ENCODE measurements around the gene KRT39.
"Not testable (repeated sequence)": the region's sequence is repeated elsewhere in the genome, so short reads cannot be mapped to it uniquely, and the experiment has no call there.

KRT39 gene

DNA sequence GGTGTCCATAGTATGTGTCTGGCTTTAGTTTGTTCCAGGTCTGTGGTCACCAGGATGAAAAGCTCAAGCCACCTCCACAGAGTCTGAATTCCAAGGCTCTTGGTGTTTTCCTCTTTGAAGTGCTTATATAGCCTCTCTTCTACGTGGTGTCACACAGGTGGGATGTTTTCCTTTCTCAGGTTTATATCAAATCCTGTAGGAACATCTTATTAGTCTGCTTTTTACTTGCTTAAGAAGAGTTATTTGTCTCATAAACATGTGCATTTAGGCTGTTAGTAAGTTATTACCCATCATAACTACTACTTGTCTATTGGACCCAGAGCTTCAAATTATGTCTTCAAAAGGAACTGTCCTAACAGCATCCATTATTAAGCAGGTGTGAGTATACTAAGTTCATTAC is at the start of gene KRT39:
Gene KRT39 (minus strand): TSS at position 101 of the 400 bp plus-strand sequence. CDS start 92 bp downstream, at position 9.
- DNase-seq = no peak

GRCh38 chr17:41015454-41015853 is 48.7 kb upstream of the KRT39 start:
- no peak for DNase-seq

DNA sequence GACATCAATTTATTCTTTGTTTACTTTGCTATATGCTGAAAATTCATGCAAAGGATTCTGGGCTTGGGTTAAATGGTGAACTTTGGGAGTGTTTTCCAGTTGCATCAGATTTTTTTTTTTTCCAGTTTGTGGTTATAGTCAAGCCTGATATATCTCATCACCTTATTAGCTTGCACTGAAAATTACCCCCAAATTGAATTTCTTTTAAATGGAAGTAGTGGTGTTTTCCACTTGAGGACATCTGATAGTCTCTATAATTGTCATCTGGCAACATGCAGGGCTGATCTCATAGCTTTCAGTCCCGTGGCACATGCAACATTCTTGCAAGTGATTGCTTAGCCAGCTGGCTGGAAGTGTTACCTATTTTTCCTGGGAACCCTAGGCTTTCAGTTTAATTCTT is 46.9 kb upstream of the KRT39 start:
- DNase-seq = no peak

GRCh38 chr17:41013181-41013580 is 46.4 kb upstream of the KRT39 start:
- no peak for DNase-seq

DNA sequence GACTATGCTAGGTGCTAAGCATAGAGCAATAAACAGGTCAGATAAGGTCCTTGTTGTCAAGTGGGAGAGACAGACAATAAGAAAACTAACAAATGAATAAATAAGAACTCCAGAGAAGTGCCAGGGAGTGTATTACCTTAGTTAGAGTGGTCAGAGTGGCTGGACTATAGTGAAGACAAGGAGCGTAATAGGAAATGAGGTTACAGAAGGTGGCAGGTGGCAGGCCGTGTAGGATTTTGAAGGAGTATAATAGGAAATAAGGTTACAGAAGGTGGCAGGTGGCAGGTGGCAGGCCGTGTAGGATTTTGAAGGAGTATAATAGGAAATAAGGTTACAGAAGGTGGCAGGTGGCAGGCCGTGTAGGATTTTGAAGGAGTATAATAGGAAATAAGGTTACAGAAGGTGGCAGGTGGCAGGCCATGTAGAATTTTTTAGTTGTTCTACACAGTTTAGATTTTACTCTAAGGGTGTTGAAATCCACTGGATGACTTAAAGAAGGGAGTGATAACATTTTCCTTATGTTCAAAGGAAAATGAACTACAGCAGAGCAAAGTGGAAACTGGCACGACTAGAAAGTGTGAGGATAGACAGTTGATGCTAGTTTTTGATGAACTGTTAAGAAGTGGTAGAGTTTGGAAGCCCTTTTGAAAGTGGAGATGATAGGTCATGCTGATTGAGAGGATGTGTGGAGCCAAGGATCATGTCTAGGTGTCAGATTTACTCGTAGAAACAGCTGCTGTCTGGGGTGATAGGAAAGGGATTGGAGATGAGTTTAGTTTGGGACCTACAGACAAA is 45.8 kb upstream of the KRT39 start:
- DNase-seq = no peak

DNA sequence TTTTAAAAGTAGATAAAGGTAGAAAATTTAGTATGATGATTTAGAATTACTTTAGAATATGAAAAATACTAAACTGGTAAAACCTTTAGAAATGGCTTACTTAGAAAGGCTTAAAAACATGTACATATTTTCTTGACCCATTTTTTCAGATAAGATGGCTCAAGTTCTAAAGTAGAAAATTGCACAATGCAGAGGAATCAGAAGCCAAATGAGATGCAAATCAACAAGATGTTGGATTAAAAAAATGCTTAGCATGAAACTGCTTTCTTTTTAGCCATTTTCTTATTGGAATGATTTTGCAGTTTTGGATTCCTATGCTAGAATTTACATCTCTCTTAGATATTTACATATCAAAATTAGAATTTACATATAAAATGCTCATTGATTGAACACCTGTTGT is 43.7 kb upstream of the KRT39 start:
- no peak for DNase-seq

DNA sequence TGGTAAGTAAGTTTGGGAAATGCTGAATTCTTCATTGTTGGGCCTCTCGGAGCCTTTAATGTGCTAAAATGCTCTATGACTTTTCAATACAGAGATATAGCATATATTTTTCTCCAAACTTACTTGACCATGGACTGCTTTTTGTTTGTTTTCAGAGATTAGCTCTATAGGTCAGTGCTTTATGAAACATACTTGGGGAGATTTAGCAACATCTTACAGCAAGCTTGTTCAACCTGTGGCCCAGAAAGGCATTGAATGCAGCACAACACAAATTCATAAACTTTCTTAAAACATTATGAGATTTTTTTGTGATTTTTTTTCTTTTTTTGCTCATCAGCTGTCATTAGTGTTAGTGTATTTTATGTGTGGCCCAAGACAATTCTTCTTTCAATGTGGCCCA is 43.2 kb upstream of the KRT39 start:
- no peak for DNase-seq

GRCh38 chr17:41009301-41009760 is 42.6 kb upstream of the KRT39 start:
- DNase-seq = no peak

- DNase-seq = no peak
Observed at GRCh38 chr17:41008811-41009210, 42.1 kb upstream of the KRT39 start, which contains the start of gene KRTAP3-1. Gene KRTAP3-1, minus strand, starts transcription at chr17:41009128. Its CDS starts 54 bp downstream, at chr17:41009074.

GRCh38 chr17:41004397-41004796 is 37.6 kb upstream of the KRT39 start:
- no peak for DNase-seq

- DNase-seq = no peak
Observed at GRCh38 chr17:41003926-41004325, 37.2 kb upstream of the KRT39 start.

GRCh38 chr17:41002814-41003213 is 36.1 kb upstream of the KRT39 start:
- DNase-seq = no peak

DNA sequence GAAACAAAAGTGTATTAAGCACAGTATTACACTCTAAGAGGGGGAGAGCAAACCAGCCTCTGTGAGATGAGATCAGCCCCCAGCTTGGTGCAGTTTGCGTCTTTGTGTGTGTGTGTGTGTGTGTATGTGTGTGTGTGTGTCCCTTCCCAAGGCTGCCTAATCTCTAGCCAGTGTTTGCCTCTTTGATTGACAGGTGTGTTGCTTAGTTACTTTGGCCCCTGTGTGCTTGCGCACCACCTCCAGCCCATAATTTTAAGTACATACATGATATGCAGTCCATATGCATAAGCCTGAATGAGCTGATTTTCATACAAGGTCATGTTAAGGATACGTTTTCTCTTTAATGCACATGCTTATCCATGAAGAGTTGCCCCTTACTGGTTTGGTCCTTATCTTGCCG is 35.0 kb upstream of the KRT39 start:
- no peak for DNase-seq

GRCh38 chr17:40999563-40999962 is 32.8 kb upstream of the KRT39 start, which contains the start of gene KRTAP3-2:
Gene KRTAP3-2, minus strand, starts transcription at chr17:40999906. Its CDS starts 53 bp downstream, at chr17:40999853.
- DNase-seq = not testable (repeated sequence)

DNA sequence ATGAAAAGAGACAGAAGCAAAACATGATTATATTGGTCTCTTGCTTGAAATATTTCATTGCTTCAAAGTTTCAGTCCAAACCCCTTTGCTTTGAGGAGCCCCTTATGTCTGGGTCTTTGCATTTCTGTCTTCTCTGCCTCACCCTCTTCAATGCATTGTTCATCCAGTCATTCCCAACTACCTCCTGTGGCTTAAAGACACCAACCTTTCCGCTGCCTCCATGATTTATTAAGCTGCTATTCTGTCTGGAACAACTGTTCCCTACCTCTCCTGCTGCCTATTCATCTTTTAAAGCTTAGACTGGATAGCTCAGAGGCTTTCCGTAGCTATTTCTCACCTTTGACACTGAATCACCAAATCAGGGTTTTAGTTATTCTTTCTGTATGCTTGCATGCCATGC is 30.6 kb upstream of the KRT39 start:
- DNase-seq = no peak

DNA sequence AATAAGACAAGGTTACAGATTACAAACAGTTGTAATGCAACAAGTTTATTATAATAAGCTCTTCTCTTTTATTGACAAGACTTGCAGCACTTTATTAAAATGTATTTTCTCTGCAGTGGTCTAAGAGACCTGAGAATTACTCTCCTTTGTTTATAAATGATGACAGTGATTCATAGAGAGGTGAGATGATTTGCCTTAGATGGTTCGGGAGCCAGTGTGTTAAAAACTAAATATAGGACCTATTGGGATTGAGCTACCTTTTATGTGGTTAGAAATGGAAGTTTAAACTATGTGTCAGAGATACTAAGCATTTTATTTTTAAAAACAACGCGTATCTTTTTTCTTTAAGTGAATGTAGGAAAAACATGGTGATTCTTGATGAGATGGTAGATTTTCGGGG is 30.1 kb upstream of the KRT39 start:
- no peak for DNase-seq

DNA sequence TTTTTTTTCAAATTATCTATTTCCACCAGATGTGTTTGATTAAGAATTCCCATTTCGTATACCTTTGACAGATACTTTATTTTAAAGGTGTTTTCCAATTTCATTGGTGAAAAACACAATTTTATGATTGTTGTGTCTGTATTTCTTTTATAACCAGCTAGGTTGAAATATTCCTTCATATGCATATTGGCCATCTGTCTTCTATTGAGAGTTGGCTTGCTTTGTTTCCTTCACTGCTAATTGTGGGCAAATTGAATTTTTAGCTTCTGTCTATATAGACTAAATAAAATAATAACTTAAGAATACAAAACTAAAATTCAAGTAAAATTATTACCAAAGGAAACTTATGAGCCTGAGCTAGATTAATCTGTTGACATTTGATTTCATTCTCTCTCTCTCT is 28.4 kb upstream of the KRT39 start:
- no peak for DNase-seq

DNA sequence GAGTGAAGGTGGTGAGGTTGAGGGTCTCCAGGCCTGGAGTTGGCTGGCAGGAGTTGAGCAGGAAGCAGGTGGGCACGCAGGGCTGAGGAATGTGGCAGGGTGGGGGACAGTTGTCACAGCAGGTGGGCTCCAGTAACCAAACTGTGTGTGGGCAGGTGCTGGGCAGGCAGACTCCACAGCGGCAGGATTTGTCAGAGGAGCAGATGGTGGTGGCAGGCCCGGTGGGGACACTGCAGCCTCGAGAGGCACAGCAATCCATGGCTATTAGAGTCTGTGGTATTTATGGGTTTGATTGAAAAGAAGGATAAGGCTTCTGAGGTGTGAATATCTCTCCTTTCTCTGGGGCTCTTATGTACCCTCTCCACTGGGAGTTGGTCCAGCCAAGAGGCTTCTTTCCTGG is 27.1 kb upstream of the KRT39 start, which contains the start of gene KRTAP3-3:
Gene KRTAP3-3 (minus strand): TSS at position 326 of the 400 bp plus-strand sequence. CDS start 67 bp downstream, at position 259.
- DNase-seq = no peak

DNA sequence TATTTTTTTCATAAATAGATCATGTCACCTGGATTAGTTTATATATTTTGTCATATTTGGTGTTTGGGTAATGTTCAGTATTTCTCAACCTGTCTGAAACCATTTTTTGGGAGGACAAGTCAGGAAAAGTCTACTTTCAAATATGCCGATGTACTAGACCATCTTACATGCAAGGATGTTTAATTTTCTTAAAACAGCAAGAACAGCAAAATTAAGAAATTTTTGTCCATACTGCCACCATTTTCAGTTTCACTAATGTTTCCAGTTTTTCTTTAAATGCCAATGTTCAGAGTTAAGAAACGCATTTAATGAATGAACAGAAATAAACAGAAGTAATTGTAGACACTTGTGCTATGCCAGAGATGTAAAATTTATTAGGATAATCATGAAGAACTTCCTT is 26.3 kb upstream of the KRT39 start:
- DNase-seq = no peak

DNA sequence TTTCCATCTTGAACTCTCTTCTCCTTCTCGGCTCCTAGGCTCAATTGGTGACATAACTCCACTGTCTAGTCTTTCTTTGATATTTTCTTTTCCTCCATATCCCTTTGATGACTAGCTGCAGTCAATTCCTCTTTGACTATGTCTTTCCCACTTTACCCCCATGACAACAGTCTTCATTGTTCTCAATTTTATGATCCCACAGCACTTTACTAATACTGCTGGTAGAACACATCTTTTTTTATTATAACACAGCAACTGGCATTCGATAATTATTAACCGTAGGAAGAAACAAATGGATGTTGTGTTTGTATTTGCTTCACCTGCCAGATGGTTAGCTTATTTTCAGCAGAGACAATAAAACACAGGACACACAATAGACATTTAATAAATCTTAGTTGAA is 25.9 kb upstream of the KRT39 start:
- DNase-seq = no peak

DNA sequence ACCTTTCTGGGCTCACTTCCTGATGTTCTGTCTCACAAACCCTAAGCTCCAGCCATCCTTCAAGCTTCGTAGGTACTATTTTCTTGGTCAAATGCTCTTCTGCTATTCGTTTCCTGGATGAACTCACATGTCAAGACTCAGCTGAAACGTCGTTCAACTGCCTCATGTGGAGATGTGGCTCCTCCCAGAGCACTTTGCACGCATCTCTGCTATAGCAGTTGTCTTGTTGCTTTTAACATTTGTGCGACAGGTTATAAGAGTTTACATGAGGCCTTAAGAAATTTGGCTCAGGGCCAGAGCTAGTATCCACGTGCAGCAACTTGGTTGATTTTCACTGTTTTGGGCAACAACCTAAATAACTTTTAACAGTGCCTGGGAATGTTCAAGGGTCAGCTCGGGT is 20.2 kb upstream of the KRT39 start:
- no peak for DNase-seq

DNA sequence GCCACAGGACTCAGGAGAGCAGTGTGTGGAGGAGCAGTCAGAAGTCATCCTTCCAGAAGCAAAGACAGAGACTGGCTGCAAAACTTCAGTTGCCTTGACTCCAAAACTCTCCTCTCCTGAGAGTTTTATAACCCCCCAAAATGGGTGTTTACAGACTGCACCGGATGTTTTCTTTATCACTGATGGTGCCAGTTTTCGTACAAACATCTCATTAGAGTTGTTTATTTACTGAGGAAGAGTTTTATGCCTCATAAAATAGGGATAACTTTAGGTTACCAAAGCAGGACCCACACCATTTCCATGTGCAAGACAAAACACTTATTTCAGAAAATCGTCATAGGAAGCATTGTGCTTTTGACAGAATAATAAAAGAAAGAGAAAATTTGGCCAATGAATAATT is 17.5 kb upstream of the KRT39 start, which contains the start of gene KRT40:
Gene KRT40 (minus strand): TSS at position 101 of the 400 bp plus-strand sequence. CDS start 53 bp downstream, at position 48.
- DNase-seq = no peak

- no peak for DNase-seq
Observed at GRCh38 chr17:40981115-40981514, 14.4 kb upstream of the KRT39 start.

DNA sequence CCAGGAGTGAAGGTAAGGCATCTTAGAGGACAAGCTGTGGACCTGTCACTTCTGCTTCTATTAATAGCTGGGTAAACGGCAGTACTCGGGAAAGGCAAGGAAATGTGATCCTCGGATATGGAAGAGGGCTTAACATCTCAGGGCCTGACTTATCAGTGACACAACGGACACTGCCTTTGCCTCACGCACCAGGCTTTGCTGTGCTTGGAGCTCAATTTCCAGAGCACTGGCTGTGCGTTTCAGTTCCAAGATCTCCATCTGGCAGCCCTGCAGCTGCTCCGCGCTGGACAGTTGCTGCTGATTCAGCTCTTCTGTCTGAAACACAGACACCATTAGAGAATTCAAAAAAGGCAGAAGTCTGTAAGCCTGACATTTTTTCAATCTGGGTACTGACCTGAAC is 13.8 kb upstream of the KRT39 start:
- no peak for DNase-seq

- no peak for DNase-seq
Observed at GRCh38 chr17:40980117-40980516, 13.4 kb upstream of the KRT39 start.

All from NCI-H446 (cell line).